GM06990 (cell line): ENCODE data around the gene LFNG.

Experiments
- DNase-seq: peaks from one replicate; pipeline ENCODE4 v3.0.0-alpha.2; 2011; ENCODE audit not compliant: insufficient read length; ENCODE audit errors: extremely low read depth
- H3K27me3 ChIP-seq: replicated peaks from 2 replicates; pipeline ENCODE4 v1.6.0; 2011; ENCODE audit warnings: low read length; ENCODE audit not compliant: control insufficient read depth, insufficient read depth
- H3K36me3 ChIP-seq: 2 replicates; pipeline ENCODE4 v1.5.1; 2011; ENCODE audit warnings: low read length; ENCODE audit not compliant: control insufficient read depth, insufficient read depth
- H3K4me3 ChIP-seq: replicated peaks from 2 replicates; pipeline ENCODE4 v1.5.1; 2011; ENCODE audit warnings: low read depth, mild to moderate bottlenecking, control low read depth, low read length
- TF ChIP-seq, protein P1 (sequence below): IDR thresholded peaks from 2 replicates; pipeline ENCODE4 v1.5.1; 2011; ENCODE audit warnings: low read length, control low read depth, mild to moderate bottlenecking, inconsistent platforms; ENCODE audit not compliant: insufficient read depth, poor library complexity, severe bottlenecking

LFNG gene

DNA sequence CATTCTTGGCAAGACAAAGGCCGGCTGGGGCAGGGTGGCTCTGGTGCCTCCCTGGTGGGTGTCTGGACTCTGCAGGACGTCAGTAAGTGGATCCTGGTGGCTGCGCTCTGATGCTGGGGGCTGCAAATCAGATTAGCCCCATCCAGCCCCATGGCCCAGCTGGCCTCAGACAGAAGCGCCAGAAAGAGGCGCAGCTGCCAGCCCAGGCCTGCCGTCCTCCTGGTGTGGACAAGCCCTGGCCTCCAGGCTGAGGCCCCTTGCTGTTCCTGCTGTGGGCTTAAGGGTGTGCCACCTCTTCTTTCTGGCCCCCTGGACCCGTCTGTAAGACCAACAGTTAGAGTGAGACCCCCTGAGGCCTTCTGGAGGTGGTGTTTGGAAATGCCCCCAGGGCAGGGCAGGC lies 5.9 kb upstream of the LFNG start:
- no peak for DNase-seq
- H3K27me3 ChIP-seq = no peaks in the 10 kb centered on the region; the same call in 1 of the 2 replicates
- no peaks in the 10 kb centered on the region for H3K36me3 ChIP-seq
- TF ChIP-seq, protein P1, sequence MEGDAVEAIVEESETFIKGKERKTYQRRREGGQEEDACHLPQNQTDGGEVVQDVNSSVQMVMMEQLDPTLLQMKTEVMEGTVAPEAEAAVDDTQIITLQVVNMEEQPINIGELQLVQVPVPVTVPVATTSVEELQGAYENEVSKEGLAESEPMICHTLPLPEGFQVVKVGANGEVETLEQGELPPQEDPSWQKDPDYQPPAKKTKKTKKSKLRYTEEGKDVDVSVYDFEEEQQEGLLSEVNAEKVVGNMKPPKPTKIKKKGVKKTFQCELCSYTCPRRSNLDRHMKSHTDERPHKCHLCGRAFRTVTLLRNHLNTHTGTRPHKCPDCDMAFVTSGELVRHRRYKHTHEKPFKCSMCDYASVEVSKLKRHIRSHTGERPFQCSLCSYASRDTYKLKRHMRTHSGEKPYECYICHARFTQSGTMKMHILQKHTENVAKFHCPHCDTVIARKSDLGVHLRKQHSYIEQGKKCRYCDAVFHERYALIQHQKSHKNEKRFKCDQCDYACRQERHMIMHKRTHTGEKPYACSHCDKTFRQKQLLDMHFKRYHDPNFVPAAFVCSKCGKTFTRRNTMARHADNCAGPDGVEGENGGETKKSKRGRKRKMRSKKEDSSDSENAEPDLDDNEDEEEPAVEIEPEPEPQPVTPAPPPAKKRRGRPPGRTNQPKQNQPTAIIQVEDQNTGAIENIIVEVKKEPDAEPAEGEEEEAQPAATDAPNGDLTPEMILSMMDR = no peak
- no peak overlapping the region for H3K4me3 ChIP-seq

DNA sequence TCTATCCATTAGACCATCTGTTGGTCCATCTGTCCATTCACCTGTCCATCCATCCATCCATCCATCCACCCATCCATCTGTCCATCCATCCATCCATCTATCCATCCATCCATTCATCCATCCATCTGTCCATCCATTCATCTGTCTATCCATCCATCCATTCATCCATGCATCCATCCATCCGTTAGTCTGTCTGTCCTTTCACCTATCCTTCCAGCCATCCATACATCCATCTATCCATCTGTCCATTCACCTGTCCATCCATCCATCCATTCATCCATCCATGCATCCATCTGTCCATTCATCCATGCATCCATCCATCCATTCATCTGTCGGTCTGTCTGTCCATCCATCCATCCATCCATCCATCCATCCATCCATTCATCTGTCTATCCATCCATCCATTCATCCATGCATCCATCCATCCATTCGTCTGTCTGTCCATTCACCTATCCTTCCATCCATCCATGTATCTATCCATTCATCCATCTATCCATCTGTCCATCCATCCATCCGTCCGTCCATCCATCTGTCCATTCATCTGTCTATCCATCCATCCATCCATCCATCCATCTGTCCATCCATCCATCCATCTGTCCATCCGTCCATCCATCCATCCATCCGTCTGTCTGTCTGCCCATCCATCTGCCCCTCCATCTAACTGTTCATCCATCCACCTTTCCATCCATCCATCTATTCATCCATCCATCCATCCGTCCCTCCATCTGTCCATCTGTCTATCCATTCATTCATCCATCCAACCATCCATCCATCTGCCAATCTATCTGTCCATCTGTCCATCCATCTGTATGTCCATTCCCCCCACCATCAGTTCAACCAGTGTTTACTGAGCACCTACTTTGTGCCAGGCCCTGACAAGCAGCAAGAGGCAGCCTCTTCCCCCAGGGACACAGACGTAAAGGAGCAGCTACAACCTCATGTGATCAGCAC lies 4.8 kb upstream of the LFNG start:
- H3K27me3 ChIP-seq = no peaks in the 10 kb centered on the region; the same call in 1 of the 2 replicates

DNA sequence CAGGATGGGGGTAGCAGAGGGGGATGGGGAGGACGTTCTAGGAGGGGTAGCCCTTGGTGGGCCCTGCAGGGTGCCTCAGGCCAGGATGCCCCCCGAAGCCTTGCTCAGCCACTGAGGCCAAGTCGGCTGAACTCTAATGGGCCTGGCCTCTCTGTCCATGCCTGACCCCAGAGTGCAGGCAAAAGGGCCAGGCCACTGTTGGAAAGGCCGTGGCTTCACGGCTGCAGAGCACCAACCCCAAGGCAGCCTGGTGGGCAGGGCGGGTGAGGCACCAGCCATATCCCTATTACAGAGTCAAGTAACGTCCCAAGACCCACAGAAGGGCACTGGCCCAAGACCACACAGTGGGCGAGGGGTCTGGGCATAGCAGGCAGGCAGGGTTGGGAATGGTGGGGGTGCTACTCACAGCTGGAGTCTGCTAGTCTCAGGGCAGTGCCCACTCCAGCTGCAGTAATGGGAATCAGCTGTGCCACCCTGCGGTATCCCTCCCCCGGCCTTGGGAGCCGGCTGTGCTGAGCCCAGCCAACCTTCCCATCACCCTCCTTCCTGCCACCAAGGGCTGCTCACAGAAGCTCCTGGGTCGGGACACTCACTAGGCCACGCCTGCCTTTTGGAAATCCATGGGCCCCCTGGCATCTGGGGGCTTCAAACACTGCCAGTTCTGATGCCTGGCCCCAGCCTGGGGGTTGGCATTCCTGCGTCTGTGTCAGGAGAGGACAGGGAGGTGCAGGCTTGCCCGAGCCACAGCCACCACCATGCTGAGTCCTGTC lies 4.0 kb upstream of the LFNG start:
- no peak for DNase-seq
- Histone ChIP-seq H3K27me3 (no peaks in the 10 kb centered on the region; the same call in 1 of the 2 replicates), H3K36me3 (no peaks in the 10 kb centered on the region), H3K4me3 (no peak overlapping the region)
- TF ChIP-seq, protein P1 = no peak

More for the DNA sequence above, 4.8 kb upstream of the LFNG start:
- Histone ChIP-seq H3K4me3 (no peak overlapping the region), H3K36me3 (no peaks in the 10 kb centered on the region)
- no peak for DNase-seq
- TF ChIP-seq, protein P1 = no peak

DNA sequence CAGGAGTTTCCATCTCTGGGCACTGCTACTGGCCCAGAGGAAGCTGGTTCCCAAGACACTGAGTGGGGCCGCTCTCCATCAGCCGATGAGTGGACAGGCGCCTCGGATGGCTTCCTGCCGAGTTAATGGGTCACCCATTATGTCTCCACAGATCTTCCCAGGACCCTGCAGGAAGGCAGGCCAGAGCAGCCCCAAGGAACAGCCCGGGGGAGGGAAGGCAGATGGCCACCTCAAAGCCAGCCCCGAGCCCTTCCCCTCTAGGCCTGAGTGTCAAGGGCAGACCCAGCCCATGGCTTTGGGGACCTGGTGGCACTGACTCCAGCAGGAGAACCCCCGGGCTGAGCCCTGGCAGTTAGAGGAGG lies 3.4 kb upstream of the LFNG start:
- TF ChIP-seq, protein P1 = no peak

DNA sequence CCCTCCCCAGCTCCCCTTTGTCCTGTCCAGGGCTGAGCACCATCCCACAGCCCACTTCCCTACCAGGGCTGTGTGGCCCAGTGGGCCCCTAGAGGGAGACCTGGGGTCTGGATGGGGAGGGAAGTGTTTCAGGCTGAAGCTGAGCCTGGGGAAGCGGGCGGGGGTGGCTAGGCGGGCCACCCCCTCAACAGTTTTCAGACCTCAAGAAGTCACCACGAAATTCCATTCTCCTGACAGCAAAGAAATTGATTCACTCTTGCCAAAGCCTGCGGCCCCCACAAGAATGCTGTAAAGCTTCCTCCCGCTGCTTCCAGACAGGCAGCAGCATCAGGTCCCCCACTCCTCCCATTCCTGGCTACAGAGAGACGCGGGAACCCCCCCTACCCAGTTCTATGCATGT lies 2.5 kb upstream of the LFNG start:
- H3K4me3 ChIP-seq = no peak overlapping the region
- DNase-seq = no peak
- no peaks in the 10 kb centered on the region for H3K36me3 ChIP-seq
- no peaks in the 10 kb centered on the region; the same call in 1 of the 2 replicates for H3K27me3 ChIP-seq
- TF ChIP-seq, protein P1 = no peak

More for the DNA sequence above, 3.4 kb upstream of the LFNG start:
- no peak for DNase-seq
- Histone ChIP-seq H3K4me3 (no peak overlapping the region), H3K36me3 (no peaks in the 10 kb centered on the region), H3K27me3 (no peaks in the 10 kb centered on the region; the same call in 1 of the 2 replicates)
